DND-41 (cell line): ENCODE measurements around the gene SYNE2.

Source experiments
- CTCF ChIP-seq: IDR thresholded peaks from 2 replicates; pipeline ENCODE4 v1.5.1; 2012; ENCODE audit warnings: borderline replicate concordance, low read length, moderate library complexity, mild to moderate bottlenecking; ENCODE audit not compliant: poor library complexity, severe bottlenecking; ENCODE audit errors: extremely low read depth
- EZH2 ChIP-seq: IDR thresholded peaks from 3 replicates; pipeline ENCODE4 v1.6.1; 2012; ENCODE audit warnings: borderline replicate concordance, low read depth, mild to moderate bottlenecking, moderate library complexity, low read length, inconsistent platforms; ENCODE audit not compliant: severe bottlenecking

GRCh38 chr14:64184103-64184729, 331.4 kb downstream of the SYNE2 start:
- no peak for TF ChIP-seq CTCF
- no peak for TF ChIP-seq EZH2
